HepG2 (cell line): ENCODE measurements around the gene FANCE. TPM values are rescaled to one million over a fixed set of nuclear protein-coding genes. Genes with fewer than 3 reads are reported as not detected.
"Not testable (repeated sequence)": the region's sequence is repeated elsewhere in the genome, so short reads cannot be mapped to it uniquely, and the experiment has no call there.

Experiments used
- ATAC-seq: fragments of 200-7000 bp; cut with Tn5 transposase; 3 replicates; pipeline ENCODE4 v1.9.1; 2020; ENCODE audit warnings: mild to moderate bottlenecking, moderate library complexity
- BruUV-seq: library from RNA; stranded (reverse); fragments of 400-500 nt; replicated peaks from 2 replicates; lab custom pipeline; 2021; lab: Mats Ljungman, UMichigan
- CTCF ChIA-PET: fragments of 300-600 bp; formaldehyde crosslinking; extraction: SDS; loops from one replicate; lab custom pipeline; 2021; ENCODE audit warnings: low total read pairs, inconsistent platforms, low intra/inter-chr PET ratio; lab: Yijun Ruan, JAX
- POLR2A ChIA-PET: fragments of 350-600 bp; sonication (Branson Sonifier 250); formaldehyde crosslinking; loops from one replicate; lab custom pipeline; 2020; ENCODE audit warnings: antibody characterized with exemption, inconsistent platforms; lab: Yijun Ruan, JAX
- DNase-seq: peaks from one replicate; pipeline ENCODE4 v3.0.0-alpha.2; 2015; ENCODE audit warnings: low spot score
- FAIRE-seq: peaks from 3 replicates; lab custom pipeline; 2011; peaks lifted over from hg19 to GRCh38; lab: Jason Lieb, UNC
- H2AFZ ChIP-seq: one replicate; pipeline ENCODE4 v1.6.1; 2011; ENCODE audit warnings: low read length, inconsistent platforms
- H3K27ac ChIP-seq: fragments of 300-600 bp; 3 replicates; pipeline ENCODE4 v1.8.0; 2011; ENCODE audit warnings: mixed run types, mild to moderate bottlenecking, mixed read lengths, low read length, inconsistent platforms; ENCODE audit not compliant: insufficient read depth; ENCODE audit errors: extremely low read length
- H3K27me3 ChIP-seq, 2 experiments: fragments of 200-600 bp in 1 of 2; 2 replicates in 1 of 2; 3 replicates in 1 of 2; pipeline versions ENCODE4 v1.6.0 to v1.8.0; 2011; ENCODE audit warnings: low read length in 2 of 2, mild to moderate bottlenecking in 2 of 2, moderate library complexity in 2 of 2, inconsistent platforms in 1 of 2; ENCODE audit not compliant: insufficient read depth in 2 of 2, control insufficient read depth in 1 of 2
- H3K36me3 ChIP-seq, 2 experiments: fragments of 200-600 bp in 1 of 2; replicated peaks in 1 of 2; 2 replicates in 1 of 2; 3 replicates in 1 of 2; pipeline versions ENCODE4 v1.5.1 to v1.8.0; 2011; ENCODE audit warnings: low read length in 2 of 2, inconsistent platforms in 1 of 2; ENCODE audit not compliant: insufficient read depth in 2 of 2, control insufficient read depth in 1 of 2
- H3K4me1 ChIP-seq: 2 replicates; pipeline ENCODE4 v1.5.1; 2012; ENCODE audit warnings: low read length, inconsistent platforms; ENCODE audit not compliant: insufficient read depth
- H3K4me2 ChIP-seq: 2 replicates; pipeline ENCODE4 v1.6.0; 2011; ENCODE audit warnings: low read depth, low read length, inconsistent platforms
- H3K4me3 ChIP-seq, 3 experiments: fragments of 200-600 bp in 1 of 3; sonication (generic), shearing (Covaris generic) in 1 of 3; replicated peaks in 1 of 3; 2 replicates each; pipeline ENCODE4 v1.5.1; 2011 to 2016; ENCODE audit warnings: low read length in 3 of 3, inconsistent platforms in 2 of 3, low read depth in 2 of 3, mild to moderate bottlenecking in 2 of 3, control low read depth in 1 of 3, mixed read lengths in 1 of 3; ENCODE audit not compliant: insufficient read depth in 1 of 3
- H3K79me2 ChIP-seq: one replicate; pipeline ENCODE4 v1.6.1; 2011; ENCODE audit warnings: low read length, inconsistent platforms; ENCODE audit not compliant: insufficient read depth
- H3K9ac ChIP-seq: 2 replicates; pipeline ENCODE4 v1.6.0; 2011; ENCODE audit warnings: mild to moderate bottlenecking, low read depth, low read length, inconsistent platforms; ENCODE audit not compliant: insufficient read depth
- H3K9me3 ChIP-seq: 2 replicates; pipeline ENCODE4 v1.5.1; 2012; ENCODE audit warnings: mild to moderate bottlenecking, low read length
- H4K20me1 ChIP-seq: 2 replicates; pipeline ENCODE4 v1.6.0; 2011; ENCODE audit warnings: inconsistent platforms, mild to moderate bottlenecking, low read length, moderate library complexity; ENCODE audit not compliant: insufficient read depth
- BCL6 ChIP-seq: IDR thresholded peaks from 2 replicates; pipeline ENCODE4 v1.6.1; 2016; ENCODE audit warnings: missing genetic modification reagents, missing compliant biosample characterization
- NR2C2 ChIP-seq: sonication (generic); formaldehyde crosslinking; IDR thresholded peaks from 2 replicates; pipeline ENCODE4 v1.4.0; 2020; ENCODE audit warnings: missing genetic modification reagents, mild to moderate bottlenecking, moderate library complexity, borderline replicate concordance
- RELA ChIP-seq: sonication (generic); formaldehyde crosslinking; IDR thresholded peaks from 2 replicates; pipeline ENCODE4 v1.4.0; 2020; ENCODE audit warnings: missing genetic modification reagents
- RORA ChIP-seq: sonication (generic); formaldehyde crosslinking; IDR thresholded peaks from 2 replicates; pipeline ENCODE4 v1.5.0; 2020; ENCODE audit warnings: mild to moderate bottlenecking, missing genetic modification reagents, moderate library complexity
- STAG1 ChIP-seq: sonication (generic); formaldehyde crosslinking; IDR thresholded peaks from 2 replicates; pipeline ENCODE4 v1.4.0; 2020; ENCODE audit warnings: missing genetic modification reagents
- ZNF121 ChIP-seq: sonication (generic); formaldehyde crosslinking; IDR thresholded peaks from 2 replicates; pipeline ENCODE4 v1.5.0; 2020; ENCODE audit warnings: mild to moderate bottlenecking, missing genetic modification reagents
- WGBS: methylation state at CpG from one replicate; pipeline ENCODE4 v1.1.6; 2017; ENCODE audit warnings: low lambda C conversion rate; 5-methylcytosine and 5-hydroxymethylcytosine counted together
- in situ Hi-C: cut with HindIII; loops from 2 replicates; pipeline ENCODE4 v1.10.0; 2017; ENCODE audit warnings: low pct_unique_long_range_greater_than_20kb; ENCODE audit not compliant: extremely low pct_ligation_motif_present
- intact Hi-C: fragments of 100-400 bp; cut with micrococcal nuclease; formaldehyde crosslinking; loops from one replicate; pipeline ENCODE4 v1.10.0; 2022; ENCODE audit not compliant: unreplicated experiment
- polyA plus RNA-seq, 8 experiments: library from polyadenylated mRNA; depleted of rRNA in 3 of 8; stranded (reverse) in 7 of 8; unstranded in 1 of 8; fragments of >200 nt; fragmentation: Illumina TruSeq in 4 of 8; extraction: Trizol in 4 of 8; gene quantifications; 2 replicates each; pipeline versions ENCODE4 v1.2.1 to v1.2.3, GENCODE V29; 2011 to 2016; ENCODE audit warnings: low read depth in 4 of 8, missing spikeins in 1 of 8, mixed read lengths in 1 of 8; ENCODE audit not compliant: insufficient read depth in 1 of 8
- total RNA-seq, 5 experiments: library from RNA; depleted of rRNA; stranded (reverse); fragments of >200 nt; fragmentation: Illumina TruSeq; extraction: Trizol; gene quantifications; 2 replicates each; pipeline ENCODE4 v1.2.3, GENCODE V29; 2016; ENCODE audit warnings: low read depth in 1 of 5
- TF ChIP-seq, protein P1 (sequence below): sonication (generic); formaldehyde crosslinking; IDR thresholded peaks from 2 replicates; pipeline ENCODE4 v1.5.0; 2020; ENCODE audit warnings: mild to moderate bottlenecking, missing genetic modification reagents
- TF ChIP-seq, protein P2 (sequence below): sonication (generic); formaldehyde crosslinking; IDR thresholded peaks from 2 replicates; pipeline ENCODE4 v1.5.1; 2020; ENCODE audit warnings: mild to moderate bottlenecking, missing genetic modification reagents, moderate library complexity

Gene FANCE
- total and polyA plus RNA-seq, 2 of the 13 experiments (the other 11 are each of a cell fraction or from before 2014, with no cell fraction given): 7.1 to 11.2 TPM

DNA sequence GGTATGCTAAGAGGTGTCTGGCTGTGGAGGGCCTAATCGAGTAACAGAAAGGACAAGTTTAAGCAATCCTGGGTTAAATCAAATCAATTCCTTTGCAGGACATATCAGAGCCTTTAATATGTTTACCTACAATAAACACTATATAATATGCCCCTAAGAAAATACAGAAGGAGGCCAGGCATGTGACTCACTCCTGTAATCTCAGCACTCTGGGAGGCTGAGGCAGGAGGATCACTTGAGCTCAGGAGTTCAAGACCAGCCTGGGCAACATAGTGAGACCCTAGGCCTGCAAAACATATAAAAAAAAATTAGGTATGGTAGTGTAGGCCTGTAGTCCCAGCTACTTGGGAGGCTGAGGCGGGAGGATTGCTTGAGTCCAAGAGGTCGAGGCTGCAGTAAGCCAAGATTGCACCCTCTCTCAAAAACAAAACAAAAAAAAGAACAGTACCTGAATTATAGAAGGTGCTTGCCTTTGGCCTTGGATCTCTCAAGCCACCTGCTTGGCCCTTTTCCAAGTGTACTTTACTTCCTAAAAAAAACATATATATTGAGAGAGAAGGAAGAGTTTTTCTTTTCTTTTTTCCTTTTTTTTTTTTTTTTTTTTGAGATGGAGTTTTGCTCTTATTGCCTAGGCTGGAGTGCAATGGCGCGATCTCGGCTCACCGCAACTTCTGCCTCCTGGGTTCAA is 13.6 kb upstream of the FANCE start:
- H3K27me3 ChIP-seq: peaks cover 2 to 16% of the 10 kb centered on the region in 2 experiments; a peak in 2 of 5 replicates
- POLR2A ChIA-PET: interaction anchor here (1.0 kb wide), 1 partner anchor 10 kb away, joined by 3 read pairs; no protein-coding TSS in a partner anchor
- ATAC-seq, H3K9ac ChIP-seq, CTCF ChIA-PET: not testable (repeated sequence)
- 64% methylated on average over 7 of the region's 7 CpGs for WGBS
- TF ChIP-seq, protein P1, sequence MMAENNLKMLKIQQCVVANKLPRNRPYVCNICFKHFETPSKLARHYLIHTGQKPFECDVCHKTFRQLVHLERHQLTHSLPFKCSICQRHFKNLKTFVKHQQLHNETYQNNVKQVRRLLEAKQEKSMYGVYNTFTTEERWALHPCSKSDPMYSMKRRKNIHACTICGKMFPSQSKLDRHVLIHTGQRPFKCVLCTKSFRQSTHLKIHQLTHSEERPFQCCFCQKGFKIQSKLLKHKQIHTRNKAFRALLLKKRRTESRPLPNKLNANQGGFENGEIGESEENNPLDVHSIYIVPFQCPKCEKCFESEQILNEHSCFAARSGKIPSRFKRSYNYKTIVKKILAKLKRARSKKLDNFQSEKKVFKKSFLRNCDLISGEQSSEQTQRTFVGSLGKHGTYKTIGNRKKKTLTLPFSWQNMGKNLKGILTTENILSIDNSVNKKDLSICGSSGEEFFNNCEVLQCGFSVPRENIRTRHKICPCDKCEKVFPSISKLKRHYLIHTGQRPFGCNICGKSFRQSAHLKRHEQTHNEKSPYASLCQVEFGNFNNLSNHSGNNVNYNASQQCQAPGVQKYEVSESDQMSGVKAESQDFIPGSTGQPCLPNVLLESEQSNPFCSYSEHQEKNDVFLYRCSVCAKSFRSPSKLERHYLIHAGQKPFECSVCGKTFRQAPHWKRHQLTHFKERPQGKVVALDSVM (CRISPR knock-in tag): peak; percentile 75
- TF ChIP-seq ZNF121: peak; percentile 56
- TF ChIP-seq, all 625 proteins: peak for 2; not testable (repeated sequence) for 623
- H3K4me1 ChIP-seq: peaks cover 50% of the 10 kb centered on the region
- H3K79me2 ChIP-seq, H3K4me3 ChIP-seq, H3K9me3 ChIP-seq, H2AFZ ChIP-seq, BruUV-seq, FAIRE-seq, H3K27ac ChIP-seq, DNase-seq, H3K36me3 ChIP-seq, H4K20me1 ChIP-seq, in situ Hi-C loops, H3K4me2 ChIP-seq, intact Hi-C loops: not testable (repeated sequence)

DNA sequence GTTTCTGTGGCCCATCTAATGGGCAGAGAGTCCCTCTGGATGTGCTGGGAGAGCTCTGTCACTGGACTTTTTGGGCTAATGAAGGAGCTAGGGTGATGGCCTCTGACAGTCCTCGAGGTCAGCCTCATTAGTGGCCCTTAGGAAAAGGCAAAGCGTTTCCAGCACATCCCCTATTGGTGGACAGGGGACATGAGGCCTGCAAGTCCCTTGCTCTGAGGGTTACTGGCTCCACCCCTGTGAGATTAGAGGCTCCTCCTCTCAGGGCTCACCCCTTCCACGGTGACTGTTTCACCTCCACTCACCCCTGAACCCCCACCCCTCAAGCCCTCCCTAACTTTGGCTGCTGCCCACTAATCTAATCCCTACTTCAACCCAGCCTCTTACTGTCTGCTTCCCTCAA is 12.8 kb upstream of the FANCE start:
- FAIRE-seq (no peak), DNase-seq (no peak), ATAC-seq (peak; percentile 15; the same call in 1 of the 3 replicates)
- in situ Hi-C loops: no loop called here
- no peaks in the 10 kb centered on the region for H3K36me3 ChIP-seq
- peaks cover 2 to 15% of the 10 kb centered on the region in 2 experiments; a peak in 2 of 5 replicates for H3K27me3 ChIP-seq
- ChIA-PET CTCF (no interaction called here), POLR2A (no interaction called here)
- no peak overlapping the region for H3K9ac ChIP-seq
- H3K9me3 ChIP-seq: no peaks in the 10 kb centered on the region
- H3K4me3 ChIP-seq: no peak overlapping the region
- peaks cover 50% of the 10 kb centered on the region for H3K4me1 ChIP-seq
- BruUV-seq: no TSS peak
- 0% methylated on average over 2 of the region's 3 CpGs for WGBS
- intact Hi-C loops: no loop called here
- H3K4me2 ChIP-seq: no peak overlapping the region
- H2AFZ ChIP-seq: no peak overlapping the region
- peak; percentile 12; the same call in 1 of the 2 replicates for TF ChIP-seq STAG1 (CRISPR knock-in tag)
- no peak for TF ChIP-seq BCL6 (CRISPR knock-in tag)
- TF ChIP-seq RORA: no peak
- TF ChIP-seq, protein P2, sequence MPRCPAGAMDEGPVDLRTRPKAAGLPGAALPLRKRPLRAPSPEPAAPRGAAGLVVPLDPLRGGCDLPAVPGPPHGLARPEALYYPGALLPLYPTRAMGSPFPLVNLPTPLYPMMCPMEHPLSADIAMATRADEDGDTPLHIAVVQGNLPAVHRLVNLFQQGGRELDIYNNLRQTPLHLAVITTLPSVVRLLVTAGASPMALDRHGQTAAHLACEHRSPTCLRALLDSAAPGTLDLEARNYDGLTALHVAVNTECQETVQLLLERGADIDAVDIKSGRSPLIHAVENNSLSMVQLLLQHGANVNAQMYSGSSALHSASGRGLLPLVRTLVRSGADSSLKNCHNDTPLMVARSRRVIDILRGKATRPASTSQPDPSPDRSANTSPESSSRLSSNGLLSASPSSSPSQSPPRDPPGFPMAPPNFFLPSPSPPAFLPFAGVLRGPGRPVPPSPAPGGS (CRISPR knock-in tag): no peak
- no peak for TF ChIP-seq NR2C2 (CRISPR knock-in tag)
- no peak for TF ChIP-seq RELA (CRISPR knock-in tag)
- H3K79me2 ChIP-seq: no peaks in the 10 kb centered on the region
- H3K27ac ChIP-seq: no peak overlapping the region
- H4K20me1 ChIP-seq: no peaks in the 10 kb centered on the region
